HG02588 (cell line): Measurements from ENCODE around the gene TFCP2.

Experiments used
- ATAC-seq: cut with Tn5 transposase; IDR thresholded peaks from one replicate; pipeline ENCODE4 v1.9.1; 2021; ENCODE audit warnings: mild to moderate bottlenecking, moderate library complexity; ENCODE audit not compliant: unreplicated experiment

TFCP2 gene

DNA sequence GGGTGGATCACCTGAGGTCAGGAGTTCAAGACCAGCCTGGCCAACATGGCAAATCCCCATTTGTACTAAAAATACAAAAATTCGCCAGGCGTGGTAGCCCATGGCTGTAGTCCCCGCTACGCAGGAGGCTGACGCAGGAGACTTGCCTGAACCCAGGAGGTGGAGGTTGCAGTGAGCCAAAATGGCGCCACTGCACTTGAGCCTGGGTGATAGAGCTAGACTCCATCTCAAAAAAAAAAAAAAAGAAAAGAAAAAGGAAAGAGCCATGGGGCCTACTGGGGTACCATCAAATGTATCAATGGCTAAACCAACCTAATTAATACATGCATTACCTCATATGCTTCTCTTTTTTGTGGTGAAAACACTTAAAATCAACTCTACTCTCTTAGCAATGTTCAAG lies 10.7 kb downstream of the TFCP2 start:
- no peak for ATAC-seq

DNA sequence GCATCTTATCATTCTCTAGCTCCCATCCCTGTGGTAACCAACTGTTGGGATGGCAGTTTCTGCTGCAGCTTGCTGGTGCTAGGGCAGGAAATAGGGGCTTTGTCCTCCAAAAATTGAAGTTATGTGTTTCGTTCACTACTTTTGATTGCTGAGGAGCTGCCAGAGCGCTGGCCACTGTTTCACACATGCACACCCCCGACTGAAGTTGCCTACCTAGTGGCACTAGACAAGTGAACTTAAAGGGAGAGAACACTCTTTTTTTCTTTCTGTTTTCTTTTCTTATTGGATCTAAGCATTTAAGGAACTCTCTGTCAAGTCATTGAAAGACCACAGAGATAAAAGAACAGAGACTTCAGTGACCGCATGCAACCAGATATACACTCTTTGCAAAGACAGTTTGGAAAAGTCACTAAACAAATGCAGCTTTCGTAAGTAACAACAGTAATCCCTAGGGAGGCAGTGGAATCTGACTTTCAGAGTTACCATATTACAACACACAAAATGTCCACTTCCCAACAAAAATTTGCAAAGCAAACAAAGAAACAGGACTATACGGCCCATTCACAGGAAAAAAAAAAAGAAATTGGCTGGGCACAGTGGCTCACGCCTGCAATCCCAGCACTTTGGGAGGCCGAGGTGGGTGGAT lies 12.0 kb downstream of the TFCP2 start:
- ATAC-seq = no peak

DNA sequence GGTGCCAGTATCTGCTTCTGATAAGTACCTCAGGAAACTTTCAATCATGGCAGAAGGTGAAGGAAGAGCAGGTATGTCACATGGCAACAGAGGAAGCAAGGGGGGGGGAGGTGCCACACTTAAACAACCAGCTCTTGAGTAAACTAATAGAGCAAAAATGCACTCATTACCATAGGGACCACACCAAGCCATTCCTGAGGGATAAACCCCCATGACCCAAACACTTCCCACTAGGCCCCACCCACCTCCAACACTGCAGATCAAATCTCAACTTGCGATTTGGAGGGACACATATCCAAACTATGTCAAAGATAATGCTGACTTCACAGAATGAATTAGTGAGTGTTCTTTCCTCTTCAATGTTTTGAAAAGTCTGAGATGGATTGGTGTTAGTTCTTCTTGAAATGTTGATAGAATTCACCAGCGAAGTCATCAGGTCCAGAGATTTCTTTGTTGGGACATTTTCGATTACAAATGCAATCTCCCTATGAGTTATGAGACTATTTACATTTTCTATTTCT lies 16.6 kb downstream of the TFCP2 start:
- ATAC-seq = no peak

DNA sequence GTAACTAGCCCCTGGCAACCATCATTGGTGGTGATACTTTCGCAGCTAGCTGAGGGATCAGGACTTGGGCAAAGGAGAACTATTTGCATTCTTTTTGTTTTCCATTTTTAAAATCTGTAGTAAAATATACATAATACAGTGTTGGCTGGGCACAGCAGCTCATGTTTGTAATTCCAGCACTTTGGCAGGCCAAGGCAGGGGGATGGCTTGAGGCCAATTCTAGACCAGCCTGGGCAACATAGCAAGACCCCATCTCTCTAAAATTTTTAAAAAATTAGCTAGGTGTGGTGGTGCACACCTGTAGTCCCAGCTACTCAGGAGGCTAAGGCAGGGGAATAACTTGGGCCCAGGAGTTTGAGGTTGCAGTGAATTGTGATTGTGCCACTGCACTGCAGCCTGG lies 20.0 kb downstream of the TFCP2 start:
- ATAC-seq = no peak

DNA sequence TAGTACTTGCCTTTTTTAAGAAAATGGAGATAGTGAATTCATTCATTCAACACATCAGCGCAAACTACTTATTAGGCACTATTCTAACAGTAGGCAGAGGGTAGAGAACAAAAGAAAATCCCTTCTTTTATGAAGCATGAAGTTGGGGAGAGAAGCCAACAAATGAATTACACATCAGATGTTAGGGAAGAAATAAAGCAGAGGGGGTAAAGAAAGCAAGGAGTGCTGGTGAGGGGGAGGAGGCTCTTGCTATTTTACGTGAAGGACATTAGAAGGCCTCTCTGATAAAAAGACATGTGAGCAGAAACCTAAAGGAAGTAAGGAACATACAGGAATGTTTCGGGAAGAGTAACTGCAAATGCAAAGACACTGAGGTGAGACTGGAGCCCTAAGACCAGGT lies 22.2 kb downstream of the TFCP2 start:
- no peak for ATAC-seq

DNA sequence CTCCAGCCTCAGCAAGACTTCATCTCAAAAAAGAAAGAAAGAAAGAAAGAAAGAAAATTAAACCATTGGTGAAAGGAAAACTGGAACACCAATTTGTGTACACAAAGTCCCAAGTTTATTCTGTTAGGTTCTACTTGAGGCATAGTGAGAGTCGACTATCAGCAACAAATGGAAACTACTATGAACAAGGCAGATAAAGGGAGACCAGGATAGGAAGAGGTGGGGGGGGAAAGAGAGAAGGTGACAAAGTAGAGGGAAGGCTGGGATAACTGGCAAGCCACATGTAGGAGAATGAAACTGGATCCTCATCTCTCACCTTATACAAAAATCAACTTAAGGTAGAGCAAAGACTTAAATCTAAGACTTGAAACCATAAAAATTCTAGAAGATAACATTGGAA lies 25.6 kb downstream of the TFCP2 start:
- ATAC-seq = no peak

DNA sequence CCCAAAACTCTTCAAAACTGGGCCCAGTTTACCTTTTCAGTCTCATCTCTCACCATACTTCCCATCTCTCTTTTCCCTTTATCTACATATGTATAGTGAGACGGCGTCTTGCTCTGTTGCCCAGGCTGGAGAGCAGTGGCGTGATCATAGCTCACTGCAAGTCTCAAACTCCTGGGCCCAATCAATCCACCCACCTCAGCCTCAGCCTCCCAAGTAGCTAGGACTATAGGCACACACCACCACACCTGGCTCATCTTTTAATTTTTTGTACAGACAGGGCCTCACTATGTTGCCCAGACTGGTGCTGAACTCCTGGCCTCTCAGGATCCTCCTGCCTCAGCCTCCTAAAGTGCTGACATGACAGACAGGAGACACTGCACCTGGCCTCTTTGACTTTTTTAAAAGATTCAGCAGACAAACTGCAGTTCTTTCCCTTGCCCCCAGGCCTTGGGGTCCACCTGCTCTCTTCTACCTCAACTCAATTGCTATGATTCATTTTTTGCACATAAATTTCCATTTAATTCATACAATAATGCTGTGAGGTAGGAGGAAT lies 33.6 kb downstream of the TFCP2 start:
- no peak for ATAC-seq

DNA sequence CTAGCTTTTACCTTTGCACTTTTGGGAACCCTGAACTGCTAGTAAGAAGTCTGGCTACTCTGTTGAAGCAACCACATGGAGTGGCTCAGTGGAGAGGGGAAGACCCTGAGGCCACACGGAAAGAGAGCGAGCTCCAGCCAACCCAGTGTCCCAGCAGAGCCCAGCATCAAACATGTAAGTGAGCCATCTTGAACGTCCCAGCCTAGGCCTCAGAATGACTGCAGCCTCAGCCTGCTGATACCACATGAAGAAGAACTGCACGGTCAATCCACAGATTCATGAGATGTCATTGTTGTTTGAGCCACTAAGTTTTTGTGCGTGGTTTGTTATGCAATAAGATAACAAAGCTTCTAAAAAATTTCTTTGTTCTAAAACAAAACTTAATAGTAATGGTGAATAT lies 40.2 kb downstream of the TFCP2 start:
- ATAC-seq = no peak

DNA sequence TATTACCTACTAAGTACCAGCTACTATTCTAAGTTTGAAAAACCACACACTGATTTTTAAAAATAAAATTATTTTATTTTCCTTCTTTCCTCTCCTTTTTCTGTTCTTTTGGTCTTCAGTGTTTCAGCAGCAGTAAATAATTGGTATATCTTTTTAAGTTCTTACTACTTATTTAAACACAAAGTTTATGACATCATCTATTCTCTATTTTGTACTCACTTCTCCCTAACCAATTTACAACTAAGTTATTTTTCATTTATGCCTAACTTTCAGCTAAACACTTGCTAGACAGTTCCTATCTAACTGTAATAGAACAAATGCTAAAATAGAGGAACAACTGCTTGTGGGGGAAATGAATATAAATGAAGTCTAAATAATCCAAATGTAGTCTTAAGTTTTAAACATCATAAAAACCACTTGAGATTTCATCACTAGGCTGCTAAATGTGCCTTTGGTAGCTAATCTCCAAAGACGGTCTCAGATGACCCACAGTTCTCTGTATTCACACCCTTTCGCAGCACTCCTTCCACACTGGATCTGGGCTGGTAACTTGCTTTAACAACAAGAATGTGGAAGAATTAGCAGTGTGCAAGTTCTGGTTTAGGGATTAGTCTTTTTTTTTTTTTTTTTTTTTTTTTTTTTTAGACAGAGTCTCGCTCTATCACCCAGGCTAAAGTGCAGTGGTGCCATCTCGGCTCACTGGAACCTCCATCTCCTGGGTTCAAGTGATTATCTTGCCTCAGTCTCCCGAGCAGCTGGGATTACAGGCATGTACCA lies 41.0 kb downstream of the TFCP2 start:
- no peak for ATAC-seq

DNA sequence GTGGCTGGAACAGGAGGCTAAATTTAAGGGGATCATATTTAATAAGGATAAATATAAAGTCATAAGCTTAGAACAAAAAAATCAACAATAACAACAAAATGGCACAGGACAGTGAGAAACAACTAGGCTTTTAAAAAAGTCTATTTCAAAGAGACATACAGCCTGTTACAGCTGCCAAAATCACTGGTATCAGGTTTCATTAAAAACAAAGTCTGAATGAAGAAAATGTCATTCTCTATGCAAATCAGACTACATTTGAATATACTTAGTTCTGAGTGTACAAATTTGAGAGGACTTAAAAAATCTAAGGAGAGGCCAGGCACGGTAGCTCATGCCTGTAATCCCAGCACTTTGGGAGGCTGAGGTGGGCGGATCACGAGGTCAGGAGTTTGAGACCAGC lies 44.0 kb downstream of the TFCP2 start:
- ATAC-seq = no peak

DNA sequence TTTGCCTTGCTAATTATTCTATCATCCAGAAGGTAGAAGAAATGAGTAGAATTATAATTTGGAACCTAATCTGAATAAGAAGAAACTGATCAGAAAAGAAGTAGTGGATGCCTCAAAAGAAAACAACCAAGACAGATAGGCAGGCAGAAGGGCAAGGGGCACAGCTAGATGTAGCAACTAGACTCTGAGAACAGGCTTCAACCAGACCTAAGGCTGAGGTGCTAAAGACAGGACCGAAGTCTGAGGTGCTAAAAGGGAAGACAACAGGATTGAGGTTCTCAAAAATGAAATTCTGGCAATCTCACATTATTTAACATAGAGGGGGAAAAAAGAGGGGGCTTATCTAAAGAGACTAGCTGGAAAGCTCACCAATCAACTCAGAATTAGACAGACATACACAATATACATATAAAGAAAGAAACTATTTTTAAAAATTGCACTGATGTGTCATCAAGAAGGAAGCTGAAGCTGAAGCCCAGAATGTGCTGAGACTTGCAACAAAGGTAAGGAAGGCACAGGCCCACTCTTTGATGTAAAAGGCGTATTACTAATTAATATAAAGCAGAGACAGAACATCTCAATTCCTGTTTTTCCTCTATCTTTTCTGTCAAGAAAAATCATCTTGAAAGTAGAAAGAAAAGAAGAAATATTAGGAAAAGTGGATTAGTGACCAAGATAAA lies 45.7 kb downstream of the TFCP2 start:
- no peak for ATAC-seq

DNA sequence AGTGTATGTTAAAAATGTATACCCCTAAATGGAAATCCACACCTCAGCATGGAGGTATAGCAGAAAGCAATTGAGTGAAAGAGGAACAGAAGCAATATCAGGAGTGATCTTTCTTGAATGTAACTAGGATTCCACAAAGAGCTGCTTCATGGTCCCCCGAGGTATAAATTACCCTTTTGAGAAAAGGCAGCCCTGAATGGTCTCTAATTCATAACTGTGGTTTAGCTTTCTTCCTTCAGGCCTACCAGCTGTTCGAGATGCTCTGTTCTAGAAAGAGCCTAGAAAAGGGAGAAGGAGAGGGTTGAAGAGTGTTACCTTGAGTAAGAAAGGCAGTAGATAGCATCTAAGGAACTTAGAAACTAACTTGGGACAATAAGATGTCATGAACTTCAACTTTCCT lies 46.6 kb downstream of the TFCP2 start:
- ATAC-seq = no peak

DNA sequence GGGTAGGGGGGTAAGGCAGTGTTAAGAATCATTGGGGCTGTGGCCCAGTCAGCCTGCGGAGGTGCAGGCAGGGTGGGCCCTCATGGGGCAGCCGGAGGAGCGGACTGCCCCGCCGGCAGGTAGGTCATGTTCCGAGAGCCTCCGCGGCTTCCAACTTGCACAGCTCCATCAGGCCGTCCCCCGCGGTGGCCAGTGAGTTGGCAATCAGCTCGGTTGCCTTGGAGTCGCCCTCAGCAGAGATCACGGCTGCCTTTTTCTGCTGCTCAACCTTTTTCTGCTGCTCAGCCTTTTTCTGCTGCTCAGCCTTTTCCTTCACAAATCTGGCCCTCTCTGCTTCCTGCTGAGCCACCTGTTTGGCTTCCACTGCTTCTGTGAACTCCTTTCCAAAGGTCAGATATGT lies 48.4 kb downstream of the TFCP2 start:
- no peak for ATAC-seq

DNA sequence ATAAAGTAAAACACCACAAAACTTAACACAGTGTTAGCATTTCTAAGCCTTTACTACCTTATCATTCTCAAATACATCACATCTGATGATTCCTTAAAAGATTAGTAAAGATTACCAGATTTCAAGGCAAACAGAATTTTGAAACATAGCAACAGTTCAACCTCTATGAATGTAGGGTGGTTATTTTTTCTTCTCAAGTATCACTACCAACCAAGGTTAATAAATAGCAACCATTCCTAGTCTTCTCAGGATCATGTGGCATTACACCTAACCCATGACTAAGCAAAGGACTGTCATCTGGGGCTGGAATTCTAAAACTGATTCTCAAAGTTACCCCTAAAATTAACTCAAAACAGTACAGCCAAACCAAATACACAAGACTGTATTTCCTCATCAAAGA lies 50.1 kb downstream of the TFCP2 start:
- no peak for ATAC-seq

DNA sequence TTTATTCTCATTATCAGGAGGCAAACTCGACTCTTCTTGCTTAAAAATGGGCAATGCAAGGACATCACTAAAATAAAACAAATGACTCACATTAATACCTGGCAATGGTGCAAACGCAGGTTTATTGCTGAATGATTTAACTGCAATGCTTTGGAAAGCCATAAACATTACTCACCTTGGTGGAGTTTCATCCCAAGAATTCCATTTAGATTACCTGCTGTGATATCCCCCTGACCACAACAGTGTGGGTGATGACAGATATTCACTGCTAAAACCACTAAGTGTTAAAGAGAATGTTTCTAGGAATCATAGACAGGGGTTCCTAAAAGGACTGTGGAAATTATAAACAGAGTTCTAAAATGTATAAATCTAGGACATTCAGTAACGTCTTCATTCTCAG lies 54.2 kb downstream of the TFCP2 start:
- no peak for ATAC-seq

DNA sequence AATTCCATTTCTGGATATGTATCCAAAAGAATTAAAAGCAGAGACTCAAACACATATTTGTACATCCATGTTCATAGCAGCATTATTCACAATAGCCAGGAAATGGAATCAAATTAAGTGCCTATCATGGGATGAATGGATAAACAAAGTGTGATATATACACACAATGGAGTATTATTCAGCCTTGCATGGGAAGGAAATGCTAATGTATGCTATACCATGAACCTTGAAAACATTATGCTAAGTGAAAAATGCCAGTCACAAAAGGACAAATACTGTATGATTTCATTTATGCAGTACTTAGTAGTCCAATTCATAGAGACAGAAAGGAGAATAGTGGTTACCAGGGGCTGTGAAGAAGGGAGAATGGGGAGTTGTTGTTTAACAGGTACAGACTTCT lies 57.4 kb downstream of the TFCP2 start:
- no peak for ATAC-seq

DNA sequence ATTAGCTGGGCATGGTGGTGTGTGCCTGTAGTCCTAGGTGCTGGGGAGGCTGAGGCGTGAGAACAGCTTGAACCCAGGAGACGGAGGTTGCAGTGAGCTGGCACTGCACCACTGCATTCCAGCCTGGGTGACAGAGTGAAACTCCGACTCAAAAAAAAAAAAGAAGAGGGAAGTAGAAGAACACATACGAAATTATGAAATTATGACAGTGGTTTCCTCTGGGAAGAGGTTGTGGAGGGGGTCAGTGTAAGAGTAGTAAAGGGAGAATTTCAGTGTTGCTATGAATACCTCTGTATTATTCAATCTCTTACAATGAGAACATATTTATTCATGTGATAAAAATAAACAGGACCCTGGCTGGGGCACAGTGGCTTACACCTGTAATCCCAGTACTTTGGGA lies 64.8 kb downstream of the TFCP2 start:
- ATAC-seq = no peak

DNA sequence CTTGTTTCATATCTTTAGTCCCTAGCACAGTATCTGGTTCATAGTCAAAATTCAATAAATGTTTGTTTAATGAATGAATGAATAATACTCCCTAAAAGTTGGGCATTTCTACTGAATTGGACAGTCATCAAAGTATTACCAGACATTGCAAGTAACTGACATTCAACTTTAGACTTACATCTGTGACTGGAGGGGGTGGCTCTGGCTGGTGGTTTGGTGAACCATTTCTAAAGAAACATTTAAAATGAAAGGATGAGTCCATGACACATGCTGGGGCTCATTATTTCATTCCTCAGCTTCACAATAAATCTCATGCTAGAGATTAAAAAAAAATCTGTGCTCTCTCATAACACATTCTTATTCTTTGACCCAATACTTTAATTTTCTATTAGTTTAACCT lies 69.0 kb downstream of the TFCP2 start:
- no peak for ATAC-seq

DNA sequence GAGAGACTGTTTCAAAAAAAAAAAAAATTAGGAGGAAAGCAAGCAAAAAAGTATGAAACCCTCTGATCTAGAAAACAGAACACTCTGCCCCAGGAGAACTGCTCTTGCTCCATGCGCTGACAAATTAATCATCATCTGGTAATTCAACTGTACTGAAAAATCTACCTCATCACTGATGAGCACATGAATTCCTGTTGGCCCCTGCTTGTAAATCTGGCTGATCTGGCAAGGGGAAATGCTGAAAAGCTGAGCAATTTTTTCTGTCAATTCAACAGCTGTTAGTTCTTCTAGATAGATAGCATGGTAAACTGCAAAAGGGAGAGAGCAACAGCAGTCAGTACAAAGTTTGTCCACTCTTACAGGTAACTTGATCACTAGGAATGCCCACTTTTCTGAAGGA lies 74.3 kb downstream of the TFCP2 start:
- ATAC-seq = no peak

DNA sequence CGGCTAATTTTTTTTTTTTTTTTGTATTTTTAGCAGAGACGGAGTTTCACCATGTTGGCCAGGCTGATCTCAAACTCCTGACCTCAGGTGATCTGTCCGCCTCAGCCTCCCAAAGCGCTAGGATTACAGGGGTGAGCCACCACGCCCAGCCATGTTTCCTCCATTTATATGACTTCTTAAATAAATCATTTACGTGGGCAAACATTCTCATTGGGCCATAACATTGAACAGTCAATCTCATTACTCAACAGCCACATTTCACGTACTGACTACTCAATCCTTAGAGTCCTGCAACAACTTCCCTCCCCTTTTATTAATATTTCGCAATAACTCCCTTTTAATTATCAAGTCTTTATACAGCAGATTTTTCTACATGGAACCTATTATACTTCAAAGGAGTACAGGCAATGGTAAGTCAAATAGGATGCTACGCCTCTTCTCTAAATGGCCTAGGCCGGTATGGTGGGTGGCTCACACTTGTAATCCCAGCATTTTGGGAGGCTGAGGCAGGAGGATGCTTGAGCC lies 82.2 kb downstream of the TFCP2 start:
- ATAC-seq = no peak

DNA sequence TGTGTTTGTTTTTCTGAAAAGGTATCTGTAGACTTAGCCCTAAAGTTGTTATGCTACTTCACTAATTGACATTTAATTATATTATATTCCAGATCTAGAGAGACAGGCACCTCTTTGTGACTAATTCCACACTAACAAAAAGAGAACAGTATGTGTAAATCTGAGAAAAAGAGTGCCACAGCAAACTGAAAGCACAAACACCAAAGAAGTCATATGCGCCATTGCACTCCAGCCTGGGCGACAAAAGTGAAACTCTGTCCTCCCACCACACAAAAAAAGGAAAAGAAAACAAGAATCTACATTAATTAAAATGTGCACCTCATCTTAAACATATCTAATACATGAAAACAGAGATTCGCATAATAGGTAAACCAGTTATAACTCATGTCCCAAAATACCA lies 85.1 kb downstream of the TFCP2 start:
- ATAC-seq = no peak

DNA sequence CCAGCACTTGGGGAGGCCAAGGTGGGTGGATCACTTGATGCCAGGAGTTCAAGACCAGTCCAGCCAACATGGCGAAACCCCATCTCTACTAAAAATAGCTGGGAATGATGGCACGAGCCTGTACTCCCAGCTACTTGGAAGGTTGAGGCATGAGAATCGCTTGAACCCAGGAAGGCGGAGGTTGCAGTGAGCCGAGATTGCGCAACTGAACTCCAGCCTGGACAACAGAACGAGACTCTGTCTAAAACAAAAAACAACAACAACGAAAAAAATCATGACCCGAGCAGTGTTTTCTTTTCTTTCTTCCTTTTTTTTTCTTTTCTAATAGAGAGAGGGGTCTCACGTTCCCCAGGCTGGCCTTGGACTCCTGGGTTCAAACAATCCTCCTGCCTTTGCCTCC lies 86.0 kb downstream of the TFCP2 start:
- ATAC-seq = no peak
